A549 (cell line): Measurements from ENCODE around the gene APAF1.

Experiments
- EP300 ChIP-seq, 2 experiments: fragments of >200 bp; sonication (Bioruptor Twin); formaldehyde crosslinking; IDR thresholded peaks; 2 replicates in 1 of 2; 3 replicates in 1 of 2; pipeline ENCODE4 v1.6.1; 2016 to 2017
- MAX ChIP-seq: IDR thresholded peaks from 2 replicates; pipeline ENCODE4 v1.6.1; 2012
- NFE2L2 ChIP-seq: fragments of 150-350 bp; conservative IDR thresholded peaks from 2 replicates; pipeline ENCODE4 v1.6.1; 2014; ENCODE audit warnings: low read length
- PHF8 ChIP-seq: fragments of 200-600 bp; sonication (generic); IDR thresholded peaks from 2 replicates; pipeline ENCODE4 v1.6.1; 2016; ENCODE audit warnings: low read depth, mild to moderate bottlenecking, antibody characterized with exemption, moderate library complexity, borderline replicate concordance
- TF ChIP-seq, protein P1 (sequence below): fragments of >200 bp; sonication (Bioruptor Twin); formaldehyde crosslinking; IDR thresholded peaks from 3 replicates; pipeline ENCODE4 v1.5.1; 2016

DNA sequence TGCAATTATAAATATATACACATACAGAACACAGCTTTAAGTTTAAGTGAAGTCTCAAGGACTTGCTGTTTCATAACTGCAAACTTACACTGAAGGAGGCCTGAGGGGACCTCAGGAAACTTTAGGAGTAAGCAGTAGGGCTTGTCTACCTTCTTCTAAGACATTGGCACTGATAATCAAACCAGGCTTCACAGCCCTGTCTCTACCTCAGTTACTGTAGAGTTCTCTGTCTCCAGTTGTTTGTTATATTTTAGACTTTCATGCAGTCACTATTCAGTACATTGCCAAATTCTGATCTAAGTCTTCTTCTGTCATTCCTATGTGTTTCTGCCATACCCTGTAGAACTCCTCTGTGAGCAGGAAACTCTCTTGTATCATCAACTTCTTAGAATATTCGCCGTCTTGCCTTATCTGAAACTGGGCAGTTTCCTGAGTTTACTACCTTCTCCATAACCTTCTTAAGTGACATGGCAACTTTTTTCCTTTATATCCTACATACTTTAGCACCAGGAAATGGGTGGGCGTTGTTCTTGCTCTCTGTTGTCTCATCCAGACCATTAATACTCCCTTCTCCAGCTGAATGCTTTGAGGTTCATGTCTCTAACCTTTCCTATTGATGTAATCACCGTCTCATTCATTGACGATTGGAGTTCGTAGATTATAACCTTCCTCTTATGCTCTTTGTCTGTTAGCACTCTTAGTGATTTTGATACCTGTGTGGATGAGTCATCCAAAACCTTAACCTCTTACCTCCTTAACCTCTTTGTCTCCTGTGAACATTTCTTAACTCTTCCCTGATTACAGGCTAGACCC, 11.4 kb downstream of the APAF1 start:
- TF ChIP-seq, protein P1, sequence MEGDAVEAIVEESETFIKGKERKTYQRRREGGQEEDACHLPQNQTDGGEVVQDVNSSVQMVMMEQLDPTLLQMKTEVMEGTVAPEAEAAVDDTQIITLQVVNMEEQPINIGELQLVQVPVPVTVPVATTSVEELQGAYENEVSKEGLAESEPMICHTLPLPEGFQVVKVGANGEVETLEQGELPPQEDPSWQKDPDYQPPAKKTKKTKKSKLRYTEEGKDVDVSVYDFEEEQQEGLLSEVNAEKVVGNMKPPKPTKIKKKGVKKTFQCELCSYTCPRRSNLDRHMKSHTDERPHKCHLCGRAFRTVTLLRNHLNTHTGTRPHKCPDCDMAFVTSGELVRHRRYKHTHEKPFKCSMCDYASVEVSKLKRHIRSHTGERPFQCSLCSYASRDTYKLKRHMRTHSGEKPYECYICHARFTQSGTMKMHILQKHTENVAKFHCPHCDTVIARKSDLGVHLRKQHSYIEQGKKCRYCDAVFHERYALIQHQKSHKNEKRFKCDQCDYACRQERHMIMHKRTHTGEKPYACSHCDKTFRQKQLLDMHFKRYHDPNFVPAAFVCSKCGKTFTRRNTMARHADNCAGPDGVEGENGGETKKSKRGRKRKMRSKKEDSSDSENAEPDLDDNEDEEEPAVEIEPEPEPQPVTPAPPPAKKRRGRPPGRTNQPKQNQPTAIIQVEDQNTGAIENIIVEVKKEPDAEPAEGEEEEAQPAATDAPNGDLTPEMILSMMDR = no peak
- no peak for TF ChIP-seq EP300 (IDR thresholded peaks at IDR 0.05)
- TF ChIP-seq NFE2L2 = no peak
- TF ChIP-seq PHF8 = no peak
- no peak for TF ChIP-seq MAX
